IMR-90 (cell line): ENCODE measurements around the gene AGAP2. TPM values are rescaled to one million over a fixed set of nuclear protein-coding genes. Genes with fewer than 3 reads are reported as not detected.

Source experiments
- ATAC-seq: fragments of 200-7000 bp; cut with Tn5 transposase; 2 replicates; pipeline ENCODE4 v1.9.1; 2020; ENCODE audit warnings: low read depth, mild to moderate bottlenecking, moderate library complexity
- BruUV-seq: library from RNA; stranded (reverse); fragments of 400-500 nt; replicated peaks from 2 replicates; lab custom pipeline; 2021; lab: Mats Ljungman, UMichigan
- CTCF ChIA-PET: fragments of 300-600 bp; formaldehyde crosslinking; extraction: SDS; loops from one replicate; lab custom pipeline; 2021; ENCODE audit warnings: antibody characterized with exemption; lab: Yijun Ruan, JAX
- POLR2A ChIA-PET: fragments of 300-600 bp; sonication (Branson Sonifier 250); formaldehyde crosslinking; loops from one replicate; lab custom pipeline; 2022; ENCODE audit warnings: antibody characterized with exemption; ENCODE audit not compliant: unreplicated experiment; lab: Charles Lee
- DNase-seq: peaks from one replicate; pipeline ENCODE4 v3.0.0; 2013
- H2AFZ ChIP-seq: replicated peaks from 2 replicates; pipeline ENCODE3; 2013; ENCODE audit warnings: low read length, mild to moderate bottlenecking; ENCODE audit not compliant: poor library complexity
- H2AK5ac ChIP-seq: 2 replicates; pipeline ENCODE4 v1.6.1; 2013; ENCODE audit warnings: low read depth, low read length, inconsistent platforms
- H2AK9ac ChIP-seq: replicated peaks from 2 replicates; pipeline ENCODE3; 2013; ENCODE audit warnings: mild to moderate bottlenecking, low read depth, low read length, moderate library complexity; ENCODE audit not compliant: poor library complexity
- H2BK120ac ChIP-seq: 2 replicates; pipeline ENCODE4 v1.6.1; 2013; ENCODE audit warnings: low read depth, low read length, inconsistent platforms
- H2BK15ac ChIP-seq: 3 replicates; pipeline ENCODE4 v1.6.1; 2013; ENCODE audit warnings: low read depth, low read length, inconsistent platforms
- H2BK20ac ChIP-seq: 2 replicates; pipeline ENCODE4 v1.6.1; 2013; ENCODE audit warnings: low read depth, mild to moderate bottlenecking, inconsistent platforms, low read length, moderate library complexity
- H2BK5ac ChIP-seq: 2 replicates; pipeline ENCODE4 v1.6.1; 2013; ENCODE audit warnings: mild to moderate bottlenecking, low read depth, low read length, inconsistent platforms; ENCODE audit not compliant: poor library complexity, severe bottlenecking
- H3K14ac ChIP-seq: replicated peaks from 2 replicates; pipeline ENCODE4 v1.6.1; 2013; ENCODE audit warnings: low read depth, low read length, inconsistent platforms
- H3K18ac ChIP-seq: 2 replicates; pipeline ENCODE4 v1.6.1; 2013; ENCODE audit warnings: low read depth, low read length, control low read depth
- H3K23ac ChIP-seq: 2 replicates; pipeline ENCODE4 v1.6.1; 2013; ENCODE audit warnings: low read depth, low read length, inconsistent platforms
- H3K27ac ChIP-seq: 2 replicates; pipeline ENCODE4 v1.5.1; 2013; ENCODE audit warnings: mild to moderate bottlenecking, control low read depth, low read length; ENCODE audit not compliant: insufficient read depth
- H3K27me3 ChIP-seq: 2 replicates; pipeline ENCODE4 v1.6.1; 2013; ENCODE audit warnings: low read length; ENCODE audit not compliant: control insufficient read depth, insufficient read depth
- H3K36me3 ChIP-seq: 2 replicates; pipeline ENCODE4 v1.6.1; 2013; ENCODE audit warnings: low read length, mixed read lengths; ENCODE audit not compliant: control insufficient read depth, insufficient read depth
- H3K4ac ChIP-seq: 2 replicates; pipeline ENCODE4 v1.6.1; 2013; ENCODE audit warnings: low read depth, low read length, inconsistent platforms
- H3K4me1 ChIP-seq: 2 replicates; pipeline ENCODE4 v1.6.1; 2013; ENCODE audit warnings: low read length, mixed read lengths; ENCODE audit not compliant: control insufficient read depth, insufficient read depth
- H3K4me2 ChIP-seq: 2 replicates; pipeline ENCODE4 v1.6.1; 2013; ENCODE audit warnings: low read depth, mild to moderate bottlenecking, control low read depth, low read length, moderate library complexity
- H3K4me3 ChIP-seq: 2 replicates; pipeline ENCODE4 v1.5.1; 2013; ENCODE audit warnings: low read depth, mild to moderate bottlenecking, control low read depth, low read length, moderate library complexity; ENCODE audit not compliant: insufficient read depth
- H3K56ac ChIP-seq: 2 replicates; pipeline ENCODE4 v1.6.1; 2013; ENCODE audit warnings: low read length, inconsistent platforms; ENCODE audit not compliant: insufficient read depth; ENCODE audit errors: extremely low read depth
- H3K79me1 ChIP-seq, 2 experiments: 2 replicates each; pipeline ENCODE4 v1.6.1; 2013; ENCODE audit warnings: low read length in 2 of 2, inconsistent platforms in 1 of 2, low read depth in 1 of 2
- H3K9ac ChIP-seq: 2 replicates; pipeline ENCODE4 v1.6.1; 2013; ENCODE audit warnings: low read depth, low read length, control low read depth
- H3K9me1 ChIP-seq: 2 replicates; pipeline ENCODE4 v1.6.1; 2013; ENCODE audit warnings: low read length, inconsistent platforms; ENCODE audit not compliant: insufficient read depth
- H3K9me3 ChIP-seq: 2 replicates; pipeline ENCODE4 v1.6.1; 2013; ENCODE audit warnings: low read length; ENCODE audit not compliant: control insufficient read depth, insufficient read depth
- H4K20me1 ChIP-seq: 2 replicates; pipeline ENCODE4 v1.6.1; 2013; ENCODE audit warnings: low read length, inconsistent platforms; ENCODE audit not compliant: insufficient read depth
- H4K5ac ChIP-seq: 2 replicates; pipeline ENCODE4 v1.6.1; 2013; ENCODE audit warnings: mild to moderate bottlenecking, low read depth, low read length, control low read depth
- H4K8ac ChIP-seq, 2 experiments: 2 replicates each; pipeline ENCODE4 v1.6.1; 2013; ENCODE audit warnings: low read depth in 2 of 2, low read length in 2 of 2, control low read depth in 1 of 2, inconsistent platforms in 1 of 2
- H4K91ac ChIP-seq: 2 replicates; pipeline ENCODE4 v1.6.1; 2013; ENCODE audit warnings: low read depth, low read length, inconsistent platforms; ENCODE audit not compliant: insufficient read depth
- BHLHE40 ChIP-seq: fragments of 150-350 bp; IDR thresholded peaks from 2 replicates; pipeline ENCODE4 v1.6.1; 2016; ENCODE audit warnings: mild to moderate bottlenecking, low read depth, low read length
- CEBPB ChIP-seq: IDR thresholded peaks from 2 replicates; pipeline ENCODE4 v1.6.1; 2012; ENCODE audit warnings: low read depth, low read length, improper control_type of control experiment
- FOS ChIP-seq: fragments of 150-350 bp; IDR thresholded peaks from 2 replicates; pipeline ENCODE4 v1.6.1; 2016; ENCODE audit warnings: low read depth, low read length
- MAZ ChIP-seq: IDR thresholded peaks from 2 replicates; pipeline ENCODE4 v1.6.1; 2012; ENCODE audit warnings: low read depth, mild to moderate bottlenecking, low read length, improper control_type of control experiment, moderate library complexity, borderline replicate concordance
- MXI1 ChIP-seq: IDR thresholded peaks from 2 replicates; pipeline ENCODE4 v1.6.1; 2012; ENCODE audit warnings: low read depth, mild to moderate bottlenecking, low read length, moderate library complexity, borderline replicate concordance
- NFE2L2 ChIP-seq: fragments of 150-350 bp; IDR thresholded peaks from 2 replicates; pipeline ENCODE4 v1.6.1; 2016; ENCODE audit warnings: low read depth, mild to moderate bottlenecking, low read length
- POLR2A ChIP-seq: IDR thresholded peaks from 2 replicates; pipeline ENCODE4 v1.6.1; 2012; ENCODE audit warnings: mild to moderate bottlenecking, low read depth, low read length
- RAD21 ChIP-seq: IDR thresholded peaks from 2 replicates; pipeline ENCODE4 v1.6.1; 2012; ENCODE audit warnings: low read length, improper control_type of control experiment
- RCOR1 ChIP-seq: IDR thresholded peaks from 2 replicates; pipeline ENCODE4 v1.6.1; 2012; ENCODE audit warnings: mild to moderate bottlenecking, low read length, improper control_type of control experiment; ENCODE audit not compliant: insufficient replicate concordance
- RFX5 ChIP-seq: IDR thresholded peaks from 2 replicates; pipeline ENCODE4 v1.8.0; 2012; ENCODE audit warnings: low read depth, mild to moderate bottlenecking, low read length, moderate library complexity
- WGBS, 2 experiments: methylation state at CpG; one replicate each; pipeline versions ENCODE4 v1.1.5 to v1.1.7; 2013; ENCODE audit warnings: missing lambda C conversion rate in 2 of 2; ENCODE audit not compliant: insufficient read length in 1 of 2; ENCODE audit errors: extremely low coverage in 2 of 2; 5-methylcytosine and 5-hydroxymethylcytosine counted together
- dilution Hi-C: fragments of 300-500 bp; cut with HindIII; formaldehyde crosslinking; loops from one replicate; pipeline ENCODE4 v1.14.3; 2018; ENCODE audit warnings: low sequenced_read_pairs; ENCODE audit not compliant: unreplicated experiment
- in situ Hi-C: fragments of 300-500 bp; cut with MboI; formaldehyde crosslinking; loops from 3 replicates; pipeline ENCODE4 v1.14.3; 2019; ENCODE audit warnings: low sequenced_read_pairs, inconsistent platforms, mixed read lengths
- intact Hi-C: fragments of 100-400 bp; cut with micrococcal nuclease; formaldehyde crosslinking; loops from 2 replicates; pipeline ENCODE4 v1.10.0; 2022
- polyA plus RNA-seq, 3 experiments: library from polyadenylated mRNA; depleted of rRNA; stranded (reverse); fragments of >200 nt; gene quantifications; 2 replicates each; pipeline ENCODE4 v1.2.3, GENCODE V29; 2012; ENCODE audit warnings: low replicate concordance in 1 of 3
- total RNA-seq: library from RNA; depleted of rRNA; stranded (reverse); fragments of >200 nt; gene quantifications from 2 replicates; pipeline ENCODE4 v1.2.3, GENCODE V29; 2012
- TF ChIP-seq, protein P1 (sequence below): fragments of 150-350 bp; IDR thresholded peaks from 2 replicates; pipeline ENCODE4 v1.6.1; 2017; ENCODE audit warnings: mild to moderate bottlenecking, antibody characterized with exemption, low read length, low read depth
- TF ChIP-seq, protein P2 (sequence below): fragments of 150-350 bp; IDR thresholded peaks from 2 replicates; pipeline ENCODE4 v1.6.1; 2016; ENCODE audit warnings: low read depth, mild to moderate bottlenecking, low read length, moderate library complexity, borderline replicate concordance
- TF ChIP-seq, protein P3 (sequence below): conservative IDR thresholded peaks from 2 replicates; pipeline ENCODE4 v1.5.1; 2012; ENCODE audit warnings: mild to moderate bottlenecking, low read depth, low read length, improper control_type of control experiment

The AGAP2 gene
- total and polyA plus RNA-seq, 2 of the 4 experiments (the other 2 are of a cell fraction), result 0.03 to 0.18 TPM

DNA sequence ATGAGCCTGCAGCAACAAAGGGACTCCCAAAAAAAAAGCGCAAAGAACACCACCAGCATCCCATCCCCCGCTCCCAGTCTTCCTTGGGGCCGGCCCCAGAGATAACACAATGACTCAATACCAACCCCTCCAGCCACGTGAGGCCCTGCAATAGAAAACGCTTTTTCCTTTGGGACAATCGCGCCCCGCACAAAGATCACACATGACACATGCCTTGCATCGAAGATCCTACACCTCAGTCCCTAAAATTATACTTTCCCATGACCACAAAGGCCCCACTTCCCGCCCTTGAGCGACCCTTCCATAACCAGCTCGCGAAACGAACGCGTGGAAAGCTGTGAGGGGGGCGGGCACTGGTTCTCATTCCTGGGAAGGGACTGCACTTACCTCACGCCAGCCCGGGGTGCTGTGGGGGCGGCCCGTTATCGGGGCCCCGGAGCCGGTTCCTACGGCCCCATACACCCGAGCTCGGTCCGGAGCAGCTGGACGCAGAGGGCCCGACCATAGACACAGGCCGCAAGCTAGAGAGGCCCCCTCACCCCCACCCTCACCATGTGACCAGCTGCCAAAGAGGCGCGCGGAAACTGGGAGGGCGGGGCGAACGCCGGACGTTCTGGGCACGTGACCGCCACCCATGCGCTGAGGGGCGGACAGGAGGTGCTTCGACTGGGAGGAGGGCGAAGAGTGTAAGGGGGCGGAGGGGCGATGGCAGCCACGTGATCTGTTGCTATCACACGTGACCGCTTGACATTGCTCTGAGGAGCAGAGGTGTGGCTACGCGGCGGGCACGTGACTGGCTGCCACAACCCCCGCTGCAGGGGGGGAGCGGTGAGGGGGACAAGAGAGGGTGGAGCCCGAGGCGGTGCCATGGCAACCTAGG, 13.5 kb upstream of the AGAP2 start, which contains the start of gene CDK4:
CDK4 (minus strand) TSS at position 523 of the 880 bp plus-strand sequence. CDS start 593 bp downstream, outside the sequence.
- no TSS peak for BruUV-seq
- Histone ChIP-seq H3K23ac (peak within 1 kb of the TSS; percentile 95), H3K9ac (peak within 1 kb of the TSS; percentile 88), H2AK9ac (peak within 1 kb of the TSS; percentile 97), H3K56ac (peak within 1 kb of the TSS; percentile 91), H3K4ac (peak within 1 kb of the TSS; percentile 91), H3K4me1 (peaks cover 7% of the 10 kb centered on the region), H2BK20ac (peak within 1 kb of the TSS; percentile 58), H2AK5ac (peak within 1 kb of the TSS; percentile 90), H3K18ac (peak within 1 kb of the TSS; percentile 56), H2BK120ac (peak within 1 kb of the TSS; percentile 57), H2BK5ac (peak within 1 kb of the TSS; percentile 79), H4K5ac (peak within 1 kb of the TSS; percentile 59), H3K9me3 (no peaks in the 10 kb centered on the region), H3K4me3 (peak within 1 kb of the TSS; percentile 59), H3K27me3 (peaks cover 10% of the 10 kb centered on the region), H2BK15ac (peak within 1 kb of the TSS; percentile 40; the same call in 1 of the 3 replicates), H3K14ac (peak within 1 kb of the TSS; percentile 97), H3K27ac (peak within 1 kb of the TSS; percentile 90), H3K79me1 (peaks cover 16 to 41% of the 10 kb centered on the region in 2 experiments; a peak in 3 of 4 replicates), H4K8ac (peak within 1 kb of the TSS; percentile 56 to 96), H3K4me2 (peak within 1 kb of the TSS; percentile 96), H2AFZ (peak within 1 kb of the TSS; percentile 91), H3K36me3 (peaks cover 18% of the 10 kb centered on the region), H4K20me1 (peaks cover 7% of the 10 kb centered on the region; the same call in 1 of the 2 replicates), H3K9me1 (peaks cover 15% of the 10 kb centered on the region), H4K91ac (peak within 1 kb of the TSS; percentile 79)
- DNase-seq (peak; percentile 100), ATAC-seq (peak; percentile 82)
- 2% methylated on average over 8 of the region's 58 CpGs; no CpG with 5 or more reads in 1 of the 2 experiments for WGBS, 2 experiments
- in situ Hi-C loops (no loop called here), intact Hi-C loops (loop anchor here (1.0 kb wide), 1 partner anchor 30 kb away; the partner anchor contains the start of gene TSFM), dilution Hi-C loops (no loop called here)
- POLR2A ChIA-PET, result no interaction called here
- CTCF ChIA-PET, result no interaction called here
- TF ChIP-seq, protein P1, sequence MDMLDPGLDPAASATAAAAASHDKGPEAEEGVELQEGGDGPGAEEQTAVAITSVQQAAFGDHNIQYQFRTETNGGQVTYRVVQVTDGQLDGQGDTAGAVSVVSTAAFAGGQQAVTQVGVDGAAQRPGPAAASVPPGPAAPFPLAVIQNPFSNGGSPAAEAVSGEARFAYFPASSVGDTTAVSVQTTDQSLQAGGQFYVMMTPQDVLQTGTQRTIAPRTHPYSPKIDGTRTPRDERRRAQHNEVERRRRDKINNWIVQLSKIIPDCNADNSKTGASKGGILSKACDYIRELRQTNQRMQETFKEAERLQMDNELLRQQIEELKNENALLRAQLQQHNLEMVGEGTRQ, result peak; percentile 100
- peak; percentile 99 for TF ChIP-seq FOS
- peak; percentile 97; the same call in 1 of the 2 replicates for TF ChIP-seq MAZ
- TF ChIP-seq BHLHE40, result peak; percentile 99
- TF ChIP-seq, protein P2, sequence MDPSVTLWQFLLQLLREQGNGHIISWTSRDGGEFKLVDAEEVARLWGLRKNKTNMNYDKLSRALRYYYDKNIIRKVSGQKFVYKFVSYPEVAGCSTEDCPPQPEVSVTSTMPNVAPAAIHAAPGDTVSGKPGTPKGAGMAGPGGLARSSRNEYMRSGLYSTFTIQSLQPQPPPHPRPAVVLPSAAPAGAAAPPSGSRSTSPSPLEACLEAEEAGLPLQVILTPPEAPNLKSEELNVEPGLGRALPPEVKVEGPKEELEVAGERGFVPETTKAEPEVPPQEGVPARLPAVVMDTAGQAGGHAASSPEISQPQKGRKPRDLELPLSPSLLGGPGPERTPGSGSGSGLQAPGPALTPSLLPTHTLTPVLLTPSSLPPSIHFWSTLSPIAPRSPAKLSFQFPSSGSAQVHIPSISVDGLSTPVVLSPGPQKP, result no peak
- TF ChIP-seq MXI1, result peak; percentile 92
- TF ChIP-seq NFE2L2, result peak; percentile 7; the same call in 1 of the 2 replicates
- no peak for TF ChIP-seq RCOR1
- peak; percentile 62; the same call in 1 of the 2 replicates for TF ChIP-seq CEBPB
- peak; percentile 82; the same call in 1 of the 2 replicates for TF ChIP-seq POLR2A
- TF ChIP-seq RFX5, result peak; percentile 85
- TF ChIP-seq, protein P3, sequence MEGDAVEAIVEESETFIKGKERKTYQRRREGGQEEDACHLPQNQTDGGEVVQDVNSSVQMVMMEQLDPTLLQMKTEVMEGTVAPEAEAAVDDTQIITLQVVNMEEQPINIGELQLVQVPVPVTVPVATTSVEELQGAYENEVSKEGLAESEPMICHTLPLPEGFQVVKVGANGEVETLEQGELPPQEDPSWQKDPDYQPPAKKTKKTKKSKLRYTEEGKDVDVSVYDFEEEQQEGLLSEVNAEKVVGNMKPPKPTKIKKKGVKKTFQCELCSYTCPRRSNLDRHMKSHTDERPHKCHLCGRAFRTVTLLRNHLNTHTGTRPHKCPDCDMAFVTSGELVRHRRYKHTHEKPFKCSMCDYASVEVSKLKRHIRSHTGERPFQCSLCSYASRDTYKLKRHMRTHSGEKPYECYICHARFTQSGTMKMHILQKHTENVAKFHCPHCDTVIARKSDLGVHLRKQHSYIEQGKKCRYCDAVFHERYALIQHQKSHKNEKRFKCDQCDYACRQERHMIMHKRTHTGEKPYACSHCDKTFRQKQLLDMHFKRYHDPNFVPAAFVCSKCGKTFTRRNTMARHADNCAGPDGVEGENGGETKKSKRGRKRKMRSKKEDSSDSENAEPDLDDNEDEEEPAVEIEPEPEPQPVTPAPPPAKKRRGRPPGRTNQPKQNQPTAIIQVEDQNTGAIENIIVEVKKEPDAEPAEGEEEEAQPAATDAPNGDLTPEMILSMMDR, result no peak
- no peak for TF ChIP-seq RAD21
